Liver (tissue), 9 donors: ENCODE measurements around the gene CHRNB2. TPM values are rescaled to one million over a fixed set of nuclear protein-coding genes. Genes with fewer than 3 reads are reported as not detected.

Experiments used
- DNase-seq: peaks from one replicate; pipeline ENCODE4 v3.0.0-alpha.2; 2017; ENCODE audit warnings: low spot score
- H3K27ac ChIP-seq, 2 donors: one replicate each; pipeline ENCODE4 v1.7.0; 2013; ENCODE audit warnings: inconsistent platforms in 2 of 2, low read length in 2 of 2, control low read depth in 1 of 2, low read depth in 1 of 2, mild to moderate bottlenecking in 1 of 2
- H3K27me3 ChIP-seq, 4 donors: one replicate each; pipeline versions ENCODE4 v1.6.1 to v1.7.0; 2013; ENCODE audit warnings: low read length in 3 of 4, inconsistent platforms in 1 of 4, mild to moderate bottlenecking in 1 of 4, moderate library complexity in 1 of 4; ENCODE audit not compliant: control insufficient read depth in 4 of 4, insufficient read depth in 4 of 4
- H3K36me3 ChIP-seq, 4 donors: one replicate each; pipeline versions ENCODE4 v1.6.1 to v1.7.0; 2013; ENCODE audit warnings: low read length in 3 of 4, mild to moderate bottlenecking in 3 of 4, low read depth in 1 of 4, moderate library complexity in 1 of 4; ENCODE audit not compliant: control insufficient read depth in 4 of 4, insufficient read depth in 3 of 4
- H3K4me1 ChIP-seq, 4 donors: one replicate each; pipeline versions ENCODE4 v1.6.1 to v1.7.0; 2013; ENCODE audit warnings: low read length in 3 of 4, mild to moderate bottlenecking in 3 of 4, moderate library complexity in 1 of 4; ENCODE audit not compliant: control insufficient read depth in 4 of 4, insufficient read depth in 4 of 4
- H3K4me3 ChIP-seq, 3 donors: one replicate each; pipeline versions ENCODE4 v1.6.1 to v1.7.0; 2013; ENCODE audit warnings: low read length in 3 of 3, control low read depth in 1 of 3, low read depth in 1 of 3, mild to moderate bottlenecking in 1 of 3
- H3K9ac ChIP-seq, 2 donors: one replicate each; pipeline ENCODE4 v1.7.0; 2013; ENCODE audit warnings: low read length in 2 of 2, mild to moderate bottlenecking in 2 of 2, moderate library complexity in 2 of 2, control low read depth in 1 of 2, low read depth in 1 of 2
- H3K9me3 ChIP-seq, 4 donors: one replicate each; pipeline versions ENCODE4 v1.6.1 to v1.7.0; 2013; ENCODE audit warnings: low read length in 3 of 4; ENCODE audit not compliant: control insufficient read depth in 4 of 4
- EGR1 ChIP-seq, 2 donors: IDR thresholded peaks; 2 replicates each; pipeline ENCODE4 v1.6.1; 2016 to 2018; ENCODE audit warnings: antibody characterized with exemption in 2 of 2, low read depth in 2 of 2
- FOXA1 ChIP-seq: IDR thresholded peaks from 2 replicates; pipeline ENCODE4 v1.6.1; 2016; ENCODE audit warnings: antibody characterized with exemption
- GABPA ChIP-seq, 2 donors: IDR thresholded peaks in 1 of 2; conservative IDR thresholded peaks in 1 of 2; 2 replicates each; pipeline ENCODE4 v1.6.1; 2016; ENCODE audit warnings: antibody characterized with exemption in 2 of 2, mild to moderate bottlenecking in 1 of 2, moderate library complexity in 1 of 2
- HNF4G ChIP-seq: IDR thresholded peaks from 2 replicates; pipeline ENCODE4 v1.6.1; 2016; ENCODE audit warnings: antibody characterized with exemption
- JUND ChIP-seq, 2 donors: IDR thresholded peaks; 2 replicates each; pipeline ENCODE4 v1.6.1; 2016; ENCODE audit warnings: antibody characterized with exemption in 2 of 2
- NR2F2 ChIP-seq: IDR thresholded peaks from 2 replicates; pipeline ENCODE4 v1.6.1; 2016; ENCODE audit warnings: antibody characterized with exemption
- RAD21 ChIP-seq, 2 donors: IDR thresholded peaks; 2 replicates each; pipeline ENCODE4 v1.6.1; 2016; ENCODE audit warnings: antibody characterized with exemption in 2 of 2, mild to moderate bottlenecking in 2 of 2
- RXRA ChIP-seq, 2 donors: IDR thresholded peaks; 2 replicates each; pipeline ENCODE4 v1.6.1; 2017 to 2018; ENCODE audit warnings: antibody characterized with exemption in 2 of 2, mild to moderate bottlenecking in 1 of 2
- SP1 ChIP-seq: IDR thresholded peaks from 2 replicates; pipeline ENCODE4 v1.6.1; 2018; ENCODE audit warnings: antibody characterized with exemption, mild to moderate bottlenecking
- TAF1 ChIP-seq: conservative IDR thresholded peaks from 2 replicates; pipeline ENCODE4 v1.6.1; 2016; ENCODE audit warnings: antibody characterized with exemption, mild to moderate bottlenecking
- YY1 ChIP-seq: IDR thresholded peaks from 2 replicates; pipeline ENCODE4 v1.6.1; 2016; ENCODE audit warnings: antibody characterized with exemption, mild to moderate bottlenecking
- WGBS: extraction: QIAGEN DNeasy Blood & Tissue Kit; methylation state at CpG from one replicate; pipeline ENCODE4 v1.1.7; 2013; 5-methylcytosine and 5-hydroxymethylcytosine counted together
- polyA plus RNA-seq, 2 donors: library from polyadenylated mRNA; stranded (reverse) in 1 of 2; unstranded in 1 of 2; fragments of 200-250 nt in 1 of 2; fragments of >200 nt in 1 of 2; fragmentation: Nextera tagmentation in 1 of 2; extraction: Ambion mirVana in 1 of 2; gene quantifications; one replicate each; pipeline versions ENCODE4 v1.2.1 to v1.2.3, GENCODE V29; 2013 to 2015
- total RNA-seq, 2 donors: library from RNA; depleted of rRNA; stranded (reverse); fragments of >200 nt; gene quantifications; one replicate each; pipeline ENCODE4 v1.2.3, GENCODE V29; 2014
- TF ChIP-seq, protein P1 (sequence below): IDR thresholded peaks from 2 replicates; pipeline ENCODE4 v1.6.1; 2016; ENCODE audit warnings: antibody characterized with exemption
- TF ChIP-seq, protein P2 (sequence below): fragments of 150-350 bp; IDR thresholded peaks from 2 replicates; pipeline ENCODE4 v1.5.1; 2017; ENCODE audit warnings: improper control_type of control experiment, low read depth, low read length; ENCODE audit not compliant: missing input control
- TF ChIP-seq, protein P3 (sequence below): IDR thresholded peaks from 2 replicates; pipeline ENCODE4 v1.6.1; 2016; ENCODE audit warnings: antibody characterized with exemption
- donor health status: healthy.
- donor health status: healthy.
- donor health status: healthy.
- donor health status: healthy.
- donor health status: healthy.

CHRNB2 gene
- total and polyA plus RNA-seq, 4 donors, result under 0.01 to 0.06 (median 0.01) TPM; not detected in 1

DNA sequence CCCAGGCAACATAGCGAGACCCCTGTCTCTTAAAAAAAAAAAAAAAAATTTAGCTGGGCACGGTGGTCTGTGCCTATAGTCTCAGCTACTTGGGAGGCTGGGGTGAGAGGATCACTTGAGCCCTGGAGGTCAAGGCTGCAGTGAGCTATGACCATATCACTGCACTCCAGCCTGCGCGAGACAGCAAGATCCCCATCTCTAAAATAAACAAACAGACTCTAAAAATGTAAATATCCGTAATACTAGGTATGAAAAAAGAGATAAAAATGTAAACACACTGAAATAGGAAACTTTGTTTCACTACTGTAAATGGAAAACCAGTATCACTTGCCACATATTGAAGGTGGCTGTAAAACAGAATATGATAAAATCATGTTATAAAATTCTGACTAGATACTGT is 23.2 kb downstream of the CHRNB2 start:
- no peaks in the 10 kb centered on the region for H3K9me3 ChIP-seq
- H3K4me3 ChIP-seq, result no peak overlapping the region
- no peak overlapping the region for H3K27ac ChIP-seq
- H3K36me3 ChIP-seq, result peaks cover 31 to 98% (median 85%) of the 10 kb centered on the region in 4 donors
- no peaks in the 10 kb centered on the region for H3K27me3 ChIP-seq
- TF ChIP-seq YY1, result no peak
- DNase-seq, result no peak
- H3K9ac ChIP-seq, result no peak overlapping the region
- H3K4me1 ChIP-seq, result no peaks in the 10 kb centered on the region
- WGBS, result 86% methylated on average over 5 of the region's 5 CpGs

DNA sequence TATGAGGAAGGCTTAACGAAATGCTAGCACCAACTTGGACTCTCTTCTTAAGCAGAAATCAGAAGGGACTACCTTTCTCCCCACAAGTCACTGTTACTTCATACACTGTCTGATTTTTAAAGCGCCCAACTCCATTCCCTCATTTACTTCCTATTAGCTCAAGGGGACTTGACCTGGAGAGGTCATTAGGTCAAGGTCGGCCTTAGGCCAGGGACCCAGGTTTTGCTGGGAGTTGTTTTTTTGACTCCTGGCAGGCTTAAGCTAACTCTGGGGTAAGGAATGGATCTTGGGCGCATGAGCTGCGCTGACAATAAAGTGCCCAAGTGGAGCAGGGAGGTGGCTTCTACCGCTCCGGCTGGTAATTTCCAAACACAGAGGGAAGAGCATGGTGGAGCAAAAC is 23.6 kb downstream of the CHRNB2 start:
- TF ChIP-seq, protein P1, sequence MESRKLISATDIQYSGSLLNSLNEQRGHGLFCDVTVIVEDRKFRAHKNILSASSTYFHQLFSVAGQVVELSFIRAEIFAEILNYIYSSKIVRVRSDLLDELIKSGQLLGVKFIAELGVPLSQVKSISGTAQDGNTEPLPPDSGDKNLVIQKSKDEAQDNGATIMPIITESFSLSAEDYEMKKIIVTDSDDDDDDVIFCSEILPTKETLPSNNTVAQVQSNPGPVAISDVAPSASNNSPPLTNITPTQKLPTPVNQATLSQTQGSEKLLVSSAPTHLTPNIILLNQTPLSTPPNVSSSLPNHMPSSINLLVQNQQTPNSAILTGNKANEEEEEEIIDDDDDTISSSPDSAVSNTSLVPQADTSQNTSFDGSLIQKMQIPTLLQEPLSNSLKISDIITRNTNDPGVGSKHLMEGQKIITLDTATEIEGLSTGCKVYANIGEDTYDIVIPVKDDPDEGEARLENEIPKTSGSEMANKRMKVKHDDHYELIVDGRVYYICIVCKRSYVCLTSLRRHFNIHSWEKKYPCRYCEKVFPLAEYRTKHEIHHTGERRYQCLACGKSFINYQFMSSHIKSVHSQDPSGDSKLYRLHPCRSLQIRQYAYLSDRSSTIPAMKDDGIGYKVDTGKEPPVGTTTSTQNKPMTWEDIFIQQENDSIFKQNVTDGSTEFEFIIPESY, result no peak
- no peak for TF ChIP-seq GABPA (IDR thresholded peaks at IDR 0.05 in 1 of 2, conservative IDR thresholded peaks at IDR 0.05 in 1 of 2)
- TF ChIP-seq, protein P2, sequence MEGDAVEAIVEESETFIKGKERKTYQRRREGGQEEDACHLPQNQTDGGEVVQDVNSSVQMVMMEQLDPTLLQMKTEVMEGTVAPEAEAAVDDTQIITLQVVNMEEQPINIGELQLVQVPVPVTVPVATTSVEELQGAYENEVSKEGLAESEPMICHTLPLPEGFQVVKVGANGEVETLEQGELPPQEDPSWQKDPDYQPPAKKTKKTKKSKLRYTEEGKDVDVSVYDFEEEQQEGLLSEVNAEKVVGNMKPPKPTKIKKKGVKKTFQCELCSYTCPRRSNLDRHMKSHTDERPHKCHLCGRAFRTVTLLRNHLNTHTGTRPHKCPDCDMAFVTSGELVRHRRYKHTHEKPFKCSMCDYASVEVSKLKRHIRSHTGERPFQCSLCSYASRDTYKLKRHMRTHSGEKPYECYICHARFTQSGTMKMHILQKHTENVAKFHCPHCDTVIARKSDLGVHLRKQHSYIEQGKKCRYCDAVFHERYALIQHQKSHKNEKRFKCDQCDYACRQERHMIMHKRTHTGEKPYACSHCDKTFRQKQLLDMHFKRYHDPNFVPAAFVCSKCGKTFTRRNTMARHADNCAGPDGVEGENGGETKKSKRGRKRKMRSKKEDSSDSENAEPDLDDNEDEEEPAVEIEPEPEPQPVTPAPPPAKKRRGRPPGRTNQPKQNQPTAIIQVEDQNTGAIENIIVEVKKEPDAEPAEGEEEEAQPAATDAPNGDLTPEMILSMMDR, result no peak
- no peak for TF ChIP-seq YY1
- no peak for TF ChIP-seq SP1
- TF ChIP-seq RXRA (IDR thresholded peaks at IDR 0.05), result no peak
- TF ChIP-seq HNF4G, result no peak
- no peak for TF ChIP-seq RAD21 (IDR thresholded peaks at IDR 0.05)
- TF ChIP-seq FOXA1, result no peak
- no peak for TF ChIP-seq TAF1
- no peak for TF ChIP-seq NR2F2
- TF ChIP-seq EGR1 (IDR thresholded peaks at IDR 0.05; ENCODE audit: low read depth in 2 of 2), result no peak
- TF ChIP-seq JUND (IDR thresholded peaks at IDR 0.05), result no peak
- TF ChIP-seq, protein P3, sequence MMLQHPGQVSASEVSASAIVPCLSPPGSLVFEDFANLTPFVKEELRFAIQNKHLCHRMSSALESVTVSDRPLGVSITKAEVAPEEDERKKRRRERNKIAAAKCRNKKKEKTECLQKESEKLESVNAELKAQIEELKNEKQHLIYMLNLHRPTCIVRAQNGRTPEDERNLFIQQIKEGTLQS, result no peak
- no peak overlapping the region for H3K27ac ChIP-seq
- WGBS, result 95% methylated on average over 7 of the region's 7 CpGs

DNA sequence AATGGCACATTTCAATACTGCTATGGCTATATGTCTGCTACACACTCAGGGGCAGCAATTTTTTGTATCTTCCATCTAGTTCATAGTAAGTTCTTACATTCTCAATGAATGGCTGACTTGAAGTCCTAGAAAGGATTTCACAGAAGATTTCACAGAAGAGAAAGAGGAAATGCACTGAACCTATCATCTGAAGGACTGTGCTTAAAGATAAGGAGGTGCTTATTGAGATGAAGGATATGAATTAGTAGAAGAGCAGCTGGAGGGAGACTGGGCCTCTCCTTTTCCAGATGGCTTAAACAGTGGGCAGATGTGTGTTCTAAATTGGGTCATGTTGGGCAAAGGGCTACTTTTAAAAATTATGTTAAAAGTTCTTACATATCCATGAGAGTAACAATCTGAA is 25.8 kb downstream of the CHRNB2 start:
- Histone ChIP-seq H3K9ac (no peak overlapping the region), H3K36me3 (peaks cover 32 to 97% (median 83%) of the 10 kb centered on the region in 4 donors), H3K27me3 (no peaks in the 10 kb centered on the region), H3K9me3 (no peaks in the 10 kb centered on the region), H3K27ac (no peak overlapping the region), H3K4me3 (no peak overlapping the region), H3K4me1 (no peaks in the 10 kb centered on the region)
- TF ChIP-seq RXRA (IDR thresholded peaks at IDR 0.05) (no peak), GABPA (IDR thresholded peaks at IDR 0.05 in 1 of 2, conservative IDR thresholded peaks at IDR 0.05 in 1 of 2) (no peak)
- DNase-seq, result no peak

More for the DNA sequence above, 23.6 kb downstream of the CHRNB2 start:
- no peak overlapping the region for H3K9ac ChIP-seq
- no peaks in the 10 kb centered on the region for H3K27me3 ChIP-seq
- DNase-seq, result no peak
- H3K9me3 ChIP-seq, result no peaks in the 10 kb centered on the region
- H3K4me3 ChIP-seq, result no peak overlapping the region
- H3K4me1 ChIP-seq, result no peaks in the 10 kb centered on the region
- peaks cover 27 to 98% (median 85%) of the 10 kb centered on the region in 4 donors for H3K36me3 ChIP-seq
